Loucy (cell line): ENCODE data around the gene SNU13.

Experiments used
- H2AFZ ChIP-seq: fragments of 200-600 bp; sonication (generic); 2 replicates; pipeline ENCODE4 v1.6.0; 2016; ENCODE audit warnings: antibody characterized with exemption, mild to moderate bottlenecking, low read length, moderate library complexity
- H3F3A ChIP-seq: fragments of 200-600 bp; 2 replicates; pipeline ENCODE4 v1.6.0; 2016; ENCODE audit warnings: antibody characterized with exemption, low read depth, mild to moderate bottlenecking
- H3K27me3 ChIP-seq: fragments of 200-600 bp; sonication (generic); 2 replicates; pipeline ENCODE4 v1.6.1; 2014; ENCODE audit warnings: low read length, mild to moderate bottlenecking; ENCODE audit not compliant: insufficient read depth, poor library complexity, severe bottlenecking
- H3K36me3 ChIP-seq: fragments of 200-600 bp; sonication (generic); 2 replicates; pipeline ENCODE4 v1.6.1; 2016; ENCODE audit warnings: low read length; ENCODE audit not compliant: insufficient read depth
- H3K4me1 ChIP-seq: fragments of 200-600 bp; sonication (generic); 2 replicates; pipeline ENCODE4 v1.5.1; 2014; ENCODE audit warnings: low read length, mild to moderate bottlenecking; ENCODE audit not compliant: insufficient read depth, poor library complexity, severe bottlenecking
- H3K4me2 ChIP-seq: fragments of 200-600 bp; sonication (generic); 2 replicates; pipeline ENCODE4 v1.6.0; 2014; ENCODE audit warnings: antibody characterized with exemption, low read length, low read depth, mild to moderate bottlenecking; ENCODE audit not compliant: poor library complexity, severe bottlenecking
- H3K4me3 ChIP-seq: fragments of 200-600 bp; sonication (generic); 2 replicates; pipeline ENCODE4 v1.5.1; 2014; ENCODE audit warnings: low read length, mild to moderate bottlenecking, mixed read lengths; ENCODE audit not compliant: poor library complexity, severe bottlenecking
- H3K79me2 ChIP-seq: fragments of 200-600 bp; sonication (generic); 2 replicates; pipeline ENCODE4 v1.6.1; 2014; ENCODE audit warnings: low read length; ENCODE audit not compliant: insufficient read depth
- H3K9ac ChIP-seq: fragments of 200-600 bp; sonication (generic); 2 replicates; pipeline ENCODE4 v1.6.0; 2014; ENCODE audit warnings: mild to moderate bottlenecking, low read depth, low read length, moderate library complexity; ENCODE audit not compliant: poor library complexity, severe bottlenecking
- H3K9me2 ChIP-seq: fragments of 200-600 bp; sonication (generic); replicated peaks from 2 replicates; pipeline ENCODE4 v1.6.1; 2016; ENCODE audit warnings: low read depth, low read length, mixed read lengths
- H3K9me3 ChIP-seq: fragments of 200-600 bp; sonication (generic); 2 replicates; pipeline ENCODE4 v1.6.1; 2014; ENCODE audit warnings: mild to moderate bottlenecking, antibody characterized with exemption, low read length, low read depth; ENCODE audit not compliant: insufficient read depth
- H4K20me1 ChIP-seq: fragments of 200-600 bp; sonication (generic); 2 replicates; pipeline ENCODE4 v1.6.0; 2014; ENCODE audit warnings: antibody characterized with exemption, low read length, mild to moderate bottlenecking; ENCODE audit not compliant: insufficient read depth, poor library complexity, severe bottlenecking
- CTCF ChIP-seq: fragments of 200-600 bp; sonication (generic); conservative IDR thresholded peaks from 2 replicates; pipeline ENCODE4 v1.5.1; 2014; ENCODE audit warnings: mild to moderate bottlenecking, antibody characterized with exemption, low read length
- EZH2phosphoT487 ChIP-seq: fragments of 200-600 bp; IDR thresholded peaks from 2 replicates; pipeline ENCODE4 v1.6.1; 2018; ENCODE audit warnings: antibody characterized with exemption, mild to moderate bottlenecking, moderate library complexity, borderline replicate concordance

SNU13 gene

GRCh38 chr22:41661713-41662112 lies 27.0 kb downstream of the SNU13 start:
- no peak overlapping the region for H2AFZ ChIP-seq
- no peak for TF ChIP-seq EZH2phosphoT487

GRCh38 chr22:41661088-41661487 lies 27.6 kb downstream of the SNU13 start:
- TF ChIP-seq CTCF, result no peak
- TF ChIP-seq EZH2phosphoT487, result no peak
- Histone ChIP-seq H3K79me2 (no peaks in the 10 kb centered on the region), H3K9me2 (no peaks in the 10 kb centered on the region), H3K4me3 (no peak overlapping the region), H4K20me1 (no peaks in the 10 kb centered on the region), H3F3A (no peaks in the 10 kb centered on the region), H3K4me2 (no peak overlapping the region), H3K27me3 (no peaks in the 10 kb centered on the region), H2AFZ (no peak overlapping the region), H3K9me3 (no peaks in the 10 kb centered on the region), H3K36me3 (peaks cover 93% of the 10 kb centered on the region), H3K9ac (no peak overlapping the region), H3K4me1 (no peaks in the 10 kb centered on the region)

More at GRCh38 chr22:41661713-41662112, 27.0 kb downstream of the SNU13 start:
- no peaks in the 10 kb centered on the region for H3K27me3 ChIP-seq
- H3F3A ChIP-seq, result no peaks in the 10 kb centered on the region
- H3K9me2 ChIP-seq, result no peaks in the 10 kb centered on the region
- H3K4me2 ChIP-seq, result no peak overlapping the region
- H3K4me1 ChIP-seq, result no peaks in the 10 kb centered on the region
- no peak overlapping the region for H3K4me3 ChIP-seq
- H4K20me1 ChIP-seq, result no peaks in the 10 kb centered on the region
- no peaks in the 10 kb centered on the region for H3K79me2 ChIP-seq
- no peak overlapping the region for H3K9ac ChIP-seq
- H3K36me3 ChIP-seq, result peaks cover 88% of the 10 kb centered on the region
- no peaks in the 10 kb centered on the region for H3K9me3 ChIP-seq

GRCh38 chr22:41660416-41660815 lies 28.3 kb downstream of the SNU13 start:
- H3F3A ChIP-seq, result no peaks in the 10 kb centered on the region
- H4K20me1 ChIP-seq, result no peaks in the 10 kb centered on the region
- H3K27me3 ChIP-seq, result no peaks in the 10 kb centered on the region
- no peak overlapping the region for H2AFZ ChIP-seq
- no peaks in the 10 kb centered on the region for H3K9me3 ChIP-seq
- no peak for TF ChIP-seq EZH2phosphoT487
- no peak overlapping the region for H3K4me2 ChIP-seq
- H3K9me2 ChIP-seq, result no peaks in the 10 kb centered on the region
- no peaks in the 10 kb centered on the region for H3K79me2 ChIP-seq
- H3K36me3 ChIP-seq, result peaks cover 98% of the 10 kb centered on the region
- no peak overlapping the region for H3K9ac ChIP-seq
- H3K4me1 ChIP-seq, result no peaks in the 10 kb centered on the region
- no peak overlapping the region for H3K4me3 ChIP-seq

- Histone ChIP-seq H3K9ac (no peak overlapping the region), H4K20me1 (no peaks in the 10 kb centered on the region), H3F3A (no peaks in the 10 kb centered on the region), H3K9me2 (no peaks in the 10 kb centered on the region), H3K36me3 (peaks cover 98% of the 10 kb centered on the region), H3K4me2 (no peak overlapping the region), H3K4me3 (no peak overlapping the region), H3K9me3 (no peaks in the 10 kb centered on the region), H3K4me1 (no peaks in the 10 kb centered on the region), H3K79me2 (no peaks in the 10 kb centered on the region), H3K27me3 (no peaks in the 10 kb centered on the region), H2AFZ (no peak overlapping the region)
- TF ChIP-seq EZH2phosphoT487 (no peak), CTCF (no peak)
These were observed 28.7 kb downstream of the SNU13 start for GRCh38 chr22:41659941-41660340.
